CD4-positive, alpha-beta T cell (primary cell): ENCODE measurements around the gene MACROD2. TPM values are rescaled to one million over a fixed set of nuclear protein-coding genes. Genes with fewer than 3 reads are reported as not detected.

Experiments used
- ATAC-seq: fragments of 200-7000 bp; cut with Tn5 transposase; one replicate; pipeline ENCODE4 v1.10.0; 2022; ENCODE audit warnings: mild to moderate bottlenecking; ENCODE audit not compliant: poor library complexity
- CTCF ChIA-PET: fragments of 350-600 bp; sonication (Branson Sonifier 250); formaldehyde crosslinking; loops from one replicate; lab custom pipeline; 2021; ENCODE audit warnings: antibody characterized with exemption, inconsistent platforms; lab: Charles Lee
- POLR2A ChIA-PET: fragments of 350-600 bp; sonication (Branson Sonifier 250); formaldehyde crosslinking; loops from one replicate; lab custom pipeline; 2021; ENCODE audit warnings: antibody characterized with exemption, inconsistent platforms; lab: Charles Lee
- DNase-seq, 14 experiments: peaks; one replicate each; pipeline ENCODE4 v3.0.0-alpha.2; 2013 to 2020; ENCODE audit warnings: mixed read lengths in 2 of 14
- H3K27ac ChIP-seq, 2 donors: one replicate each; pipeline versions ENCODE4 v1.5.1 to v1.7.0; 2013; ENCODE audit warnings: low read length in 2 of 2, low read depth in 1 of 2, mild to moderate bottlenecking in 1 of 2
- H3K27me3 ChIP-seq, 2 experiments: 1 replicate in 1 of 2; 2 replicates in 1 of 2; pipeline versions ENCODE4 v1.6.1 to v1.7.0; 2013; ENCODE audit warnings: low read length in 2 of 2, control low read depth in 1 of 2, mild to moderate bottlenecking in 1 of 2, moderate library complexity in 1 of 2; ENCODE audit not compliant: insufficient read depth in 2 of 2, control insufficient read depth in 1 of 2
- H3K36me3 ChIP-seq: one replicate; pipeline ENCODE4 v1.6.1; 2013; ENCODE audit warnings: low read length, control low read depth; ENCODE audit not compliant: insufficient read depth
- H3K4me1 ChIP-seq: one replicate; pipeline ENCODE4 v1.6.1; 2013; ENCODE audit warnings: low read length, control low read depth; ENCODE audit not compliant: insufficient read depth
- H3K4me3 ChIP-seq: one replicate; pipeline ENCODE4 v1.5.1; 2013; ENCODE audit warnings: mild to moderate bottlenecking, low read length, moderate library complexity
- H3K9me3 ChIP-seq, 2 experiments: 1 replicate in 1 of 2; 2 replicates in 1 of 2; pipeline versions ENCODE4 v1.6.1 to v1.7.0; 2013; ENCODE audit warnings: low read length in 2 of 2, mild to moderate bottlenecking in 2 of 2, control low read depth in 1 of 2, moderate library complexity in 1 of 2; ENCODE audit not compliant: control insufficient read depth in 1 of 2, insufficient read depth in 1 of 2
- H3K27ac Mint-ChIP-seq: one replicate; pipeline ENCODE4 v1.8.0; 2020; ENCODE audit warnings: mixed read lengths
- H3K27me3 Mint-ChIP-seq: one replicate; pipeline ENCODE4 v1.8.0; 2021; ENCODE audit warnings: mixed read lengths
- H3K36me3 Mint-ChIP-seq: one replicate; pipeline ENCODE4 v1.8.0; 2021; ENCODE audit warnings: low read depth, mixed read lengths
- H3K4me1 Mint-ChIP-seq: one replicate; pipeline ENCODE4 v1.8.0; 2021; ENCODE audit warnings: low read depth, mixed read lengths
- H3K4me3 Mint-ChIP-seq: one replicate; pipeline ENCODE4 v1.8.0; 2020; ENCODE audit warnings: mild to moderate bottlenecking, mixed read lengths
- H3K9me3 Mint-ChIP-seq: one replicate; pipeline ENCODE4 v1.8.0; 2020; ENCODE audit warnings: mixed read lengths
- CTCF ChIP-seq: fragments of 200-600 bp; IDR thresholded peaks from one replicate; pipeline ENCODE4 v1.8.0; 2022; ENCODE audit warnings: antibody characterized with exemption, mild to moderate bottlenecking
- intact Hi-C, 2 experiments: fragments of 100-400 bp; cut with DNase I in 1 of 2; cut with micrococcal nuclease in 1 of 2; formaldehyde crosslinking; loops; one replicate each; pipeline versions ENCODE4 v1.15.1 to v1.9.0; 2023 to 2025; cut with DNase I, micrococcal nuclease
- total RNA-seq, 174 experiments: library from RNA in 2 of 174; stranded (reverse) in 2 of 174; gene quantifications; one replicate each; pipeline ENCODE4 v1.2.3 and lab custom pipeline; 2021 to 2026

Gene MACROD2
- total RNA-seq, 2 experiments from 2014 or later: not detected

DNA sequence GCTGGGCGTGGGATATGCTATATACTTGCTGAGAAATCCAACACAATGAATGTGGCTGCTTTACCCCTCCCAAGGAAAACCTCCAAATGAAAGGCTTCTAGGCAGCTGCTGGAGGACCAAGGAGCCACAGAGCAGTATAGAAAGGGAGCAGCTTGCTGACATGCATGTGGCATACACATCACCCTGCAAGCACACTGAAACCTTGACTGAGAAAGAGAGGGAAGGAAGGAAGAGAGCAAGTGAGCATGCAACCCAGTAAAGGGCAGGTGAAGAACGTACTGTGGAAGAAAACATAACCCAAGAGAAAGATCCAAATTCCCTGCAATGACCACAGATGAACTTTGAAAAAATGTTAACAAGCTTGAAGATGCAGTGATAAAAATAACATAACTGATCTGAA is 2034.9 kb downstream of the MACROD2 start:
- Mint-ChIP-seq H3K9me3 (no peaks in the 10 kb centered on the region), H3K4me3 (no peak overlapping the region), H3K36me3 (no peaks in the 10 kb centered on the region), H3K27me3 (no peaks in the 10 kb centered on the region), H3K27ac (no peak overlapping the region), H3K4me1 (no peaks in the 10 kb centered on the region)
- H3K36me3 ChIP-seq: no peaks in the 10 kb centered on the region
- ATAC-seq (no peak), DNase-seq (no peak)
- no peaks in the 10 kb centered on the region for H3K9me3 ChIP-seq
- no peaks in the 10 kb centered on the region for H3K27me3 ChIP-seq
- H3K4me1 ChIP-seq: no peaks in the 10 kb centered on the region
- H3K4me3 ChIP-seq: no peak overlapping the region
- TF ChIP-seq CTCF: no peak
- ChIA-PET POLR2A (no interaction called here), CTCF (no interaction called here)
- intact Hi-C loops: no loop called here
- H3K27ac ChIP-seq: no peak overlapping the region

- no peak for ATAC-seq
- Histone ChIP-seq H3K4me1 (no peaks in the 10 kb centered on the region), H3K27ac (no peak overlapping the region), H3K9me3 (no peaks in the 10 kb centered on the region), H3K27me3 (no peaks in the 10 kb centered on the region), H3K36me3 (no peaks in the 10 kb centered on the region), H3K4me3 (no peak overlapping the region)
- DNase-seq: no peak
- Mint-ChIP-seq H3K27ac (no peak overlapping the region), H3K36me3 (no peaks in the 10 kb centered on the region), H3K4me1 (no peaks in the 10 kb centered on the region), H3K4me3 (no peak overlapping the region), H3K27me3 (no peaks in the 10 kb centered on the region), H3K9me3 (no peaks in the 10 kb centered on the region)
- TF ChIP-seq CTCF: no peak
- ChIA-PET CTCF (no interaction called here), POLR2A (no interaction called here)
- intact Hi-C loops: no loop called here
Observed at GRCh38 chr20:16035576-16035975, 2040.3 kb downstream of the MACROD2 start.

- ATAC-seq: no peak
- Mint-ChIP-seq H3K4me3 (no peak overlapping the region), H3K36me3 (no peaks in the 10 kb centered on the region), H3K9me3 (no peaks in the 10 kb centered on the region), H3K27me3 (no peaks in the 10 kb centered on the region), H3K4me1 (no peaks in the 10 kb centered on the region), H3K27ac (no peak overlapping the region)
- ChIA-PET CTCF (no interaction called here), POLR2A (no interaction called here)
- TF ChIP-seq CTCF: no peak
- Histone ChIP-seq H3K36me3 (no peaks in the 10 kb centered on the region), H3K27ac (no peak overlapping the region), H3K9me3 (no peaks in the 10 kb centered on the region), H3K4me3 (no peak overlapping the region), H3K4me1 (no peaks in the 10 kb centered on the region), H3K27me3 (no peaks in the 10 kb centered on the region)
- no peak for DNase-seq
- intact Hi-C loops: no loop called here
Observed at GRCh38 chr20:16036331-16036730, 2041.0 kb downstream of the MACROD2 start.
